ENCODE results near the gene MMP15. TPM values are rescaled to one million over a fixed set of nuclear protein-coding genes. Genes with fewer than 3 reads are reported as not detected.
"Not testable (repeated sequence)": the region's sequence is repeated elsewhere in the genome, so short reads cannot be mapped to it uniquely, and the experiment has no call there.

Gene MMP15
- total and polyA plus RNA-seq, 4 donors, result 7.0 to 38.8 (median 21.4) TPM

- H3K9ac ChIP-seq (ENCODE audit: low read depth in 1 of 2, low read length in 2 of 2); H3K27me3 ChIP-seq (ENCODE audit: control insufficient read depth in 4 of 4, insufficient read depth in 4 of 4, low read length in 3 of 4); H3K27ac ChIP-seq (ENCODE audit: low read depth in 1 of 2, low read length in 2 of 2); H3K4me1 ChIP-seq (ENCODE audit: control insufficient read depth in 4 of 4, insufficient read depth in 4 of 4, low read length in 3 of 4); DNase-seq (ENCODE audit: low spot score); H3K9me3 ChIP-seq (ENCODE audit: control insufficient read depth in 4 of 4, low read length in 3 of 4); H3K4me3 ChIP-seq (ENCODE audit: low read depth in 1 of 3, low read length in 3 of 3); H3K36me3 ChIP-seq (ENCODE audit: control insufficient read depth in 4 of 4, insufficient read depth in 3 of 4, low read depth in 1 of 4, low read length in 3 of 4): not testable (repeated sequence)
- 95% methylated on average over 2 of the region's 2 CpGs for WGBS
Observed at GRCh38 chr16:58073086-58073485, 47.5 kb downstream of the MMP15 start.

- no peak overlapping the region for H3K4me3 ChIP-seq (ENCODE audit: low read depth in 1 of 3, low read length in 3 of 3)
- H3K27me3 ChIP-seq (ENCODE audit: control insufficient read depth in 4 of 4, insufficient read depth in 4 of 4, low read length in 3 of 4), result no peaks in the 10 kb centered on the region
- DNase-seq (ENCODE audit: low spot score), result no peak
- H3K4me1 ChIP-seq (ENCODE audit: control insufficient read depth in 4 of 4, insufficient read depth in 4 of 4, low read length in 3 of 4), result no peaks in the 10 kb centered on the region
- WGBS, result 73% methylated on average over 4 of the region's 4 CpGs
- TF ChIP-seq JUND (IDR thresholded peaks at IDR 0.05) (no peak), GABPA (IDR thresholded peaks at IDR 0.05 in 1 of 2, conservative IDR thresholded peaks at IDR 0.05 in 1 of 2) (no peak), FOXA2 (IDR thresholded peaks at IDR 0.05) (no peak), TAF1 (conservative IDR thresholded peaks at IDR 0.05) (no peak), FOXA1 (IDR thresholded peaks at IDR 0.05) (no peak), EGR1 (IDR thresholded peaks at IDR 0.05; ENCODE audit: low read depth in 2 of 2) (no peak), ZBTB33 (IDR thresholded peaks at IDR 0.05) (no peak), RAD21 (IDR thresholded peaks at IDR 0.05) (no peak), YY1 (IDR thresholded peaks at IDR 0.05) (no peak), HNF4A (conservative IDR thresholded peaks at IDR 0.05) (no peak), HNF4G (IDR thresholded peaks at IDR 0.05) (no peak), NR2F2 (IDR thresholded peaks at IDR 0.05) (no peak), RXRA (IDR thresholded peaks at IDR 0.05) (no peak), MAX (IDR thresholded peaks at IDR 0.05) (no peak)
- peaks cover 0 to 2% (median 0%) of the 10 kb centered on the region in 4 donors for H3K9me3 ChIP-seq (ENCODE audit: control insufficient read depth in 4 of 4, low read length in 3 of 4)
- H3K27ac ChIP-seq (ENCODE audit: low read depth in 1 of 2, low read length in 2 of 2), result no peak overlapping the region
- H3K9ac ChIP-seq (ENCODE audit: low read depth in 1 of 2, low read length in 2 of 2), result no peak overlapping the region
- H3K36me3 ChIP-seq (ENCODE audit: control insufficient read depth in 4 of 4, insufficient read depth in 3 of 4, low read depth in 1 of 4, low read length in 3 of 4), result no peaks in the 10 kb centered on the region
Observed at GRCh38 chr16:58074657-58075056, 49.1 kb downstream of the MMP15 start.

GRCh38 chr16:58076514-58076913 lies 51.0 kb downstream of the MMP15 start:
- TF ChIP-seq EGR1 (IDR thresholded peaks at IDR 0.05; ENCODE audit: low read depth in 2 of 2), result no peak
- no peak for TF ChIP-seq SP1 (IDR thresholded peaks at IDR 0.05)
- TF ChIP-seq CTCF (IDR thresholded peaks at IDR 0.05; ENCODE audit: low read depth, low read length, missing input control), result no peak
- no peak for TF ChIP-seq REST (IDR thresholded peaks at IDR 0.05)
- no peak for TF ChIP-seq GABPA (IDR thresholded peaks at IDR 0.05 in 1 of 2, conservative IDR thresholded peaks at IDR 0.05 in 1 of 2)
- TF ChIP-seq FOXA1 (IDR thresholded peaks at IDR 0.05), result no peak
- no peak for TF ChIP-seq ZBTB33 (IDR thresholded peaks at IDR 0.05)
- no peak for TF ChIP-seq FOXA2 (IDR thresholded peaks at IDR 0.05)
- Histone ChIP-seq H3K36me3 (ENCODE audit: control insufficient read depth in 4 of 4, insufficient read depth in 3 of 4, low read depth in 1 of 4, low read length in 3 of 4) (no peaks in the 10 kb centered on the region), H3K27ac (ENCODE audit: low read depth in 1 of 2, low read length in 2 of 2) (no peak overlapping the region), H3K4me1 (ENCODE audit: control insufficient read depth in 4 of 4, insufficient read depth in 4 of 4, low read length in 3 of 4) (no peaks in the 10 kb centered on the region), H3K9me3 (ENCODE audit: control insufficient read depth in 4 of 4, low read length in 3 of 4) (peaks cover 0 to 2% (median 0%) of the 10 kb centered on the region in 4 donors), H3K9ac (ENCODE audit: low read depth in 1 of 2, low read length in 2 of 2) (no peak overlapping the region), H3K4me3 (ENCODE audit: low read depth in 1 of 3, low read length in 3 of 3) (no peak overlapping the region), H3K27me3 (ENCODE audit: control insufficient read depth in 4 of 4, insufficient read depth in 4 of 4, low read length in 3 of 4) (no peaks in the 10 kb centered on the region)
- DNase-seq (ENCODE audit: low spot score), result no peak
- 100% methylated on average over 1 of the region's 1 CpG for WGBS

All from liver (tissue), 9 donors.